Neural crest cell (in vitro differentiated cells): Measurements from ENCODE around the gene TNFAIP8L1. TPM values are rescaled to one million over a fixed set of nuclear protein-coding genes. Genes with fewer than 3 reads are reported as not detected.

Source experiments
- DNase-seq: peaks from one replicate; pipeline ENCODE4 v3.0.0; 2021; ENCODE audit warnings: low read depth, mixed read lengths, low spot score
- H3K27ac Mint-ChIP-seq: one replicate; pipeline ENCODE4 v1.8.0; 2021; ENCODE audit warnings: mild to moderate bottlenecking, mixed read lengths; ENCODE audit not compliant: unreplicated experiment
- H3K27me3 Mint-ChIP-seq: 2 replicates; pipeline ENCODE4 v1.8.0; 2021; ENCODE audit warnings: low read depth, mild to moderate bottlenecking, mixed read lengths
- H3K36me3 Mint-ChIP-seq: 2 replicates; pipeline ENCODE4 v1.8.0; 2021; ENCODE audit warnings: low read depth, mild to moderate bottlenecking, mixed read lengths
- H3K4me1 Mint-ChIP-seq: 2 replicates; pipeline ENCODE4 v1.8.0; 2021; ENCODE audit warnings: mixed read lengths
- H3K4me3 Mint-ChIP-seq: one replicate; pipeline ENCODE4 v1.8.0; 2021; ENCODE audit warnings: mild to moderate bottlenecking, mixed read lengths
- H3K9me3 Mint-ChIP-seq: 2 replicates; pipeline ENCODE4 v1.8.0; 2021; ENCODE audit warnings: mixed read lengths
- CTCF ChIP-seq: fragments of 200-600 bp; sonication (generic); conservative IDR thresholded peaks from 2 replicates; pipeline ENCODE4 v1.5.0; 2021; ENCODE audit warnings: antibody characterized with exemption, mild to moderate bottlenecking
- total RNA-seq: library from RNA; stranded (reverse); gene quantifications from 2 replicates; pipeline ENCODE4 v1.2.1, GENCODE V29; 2021

Gene TNFAIP8L1
- total RNA-seq, 1 donor from 2014 or later: 8.0 TPM

DNA sequence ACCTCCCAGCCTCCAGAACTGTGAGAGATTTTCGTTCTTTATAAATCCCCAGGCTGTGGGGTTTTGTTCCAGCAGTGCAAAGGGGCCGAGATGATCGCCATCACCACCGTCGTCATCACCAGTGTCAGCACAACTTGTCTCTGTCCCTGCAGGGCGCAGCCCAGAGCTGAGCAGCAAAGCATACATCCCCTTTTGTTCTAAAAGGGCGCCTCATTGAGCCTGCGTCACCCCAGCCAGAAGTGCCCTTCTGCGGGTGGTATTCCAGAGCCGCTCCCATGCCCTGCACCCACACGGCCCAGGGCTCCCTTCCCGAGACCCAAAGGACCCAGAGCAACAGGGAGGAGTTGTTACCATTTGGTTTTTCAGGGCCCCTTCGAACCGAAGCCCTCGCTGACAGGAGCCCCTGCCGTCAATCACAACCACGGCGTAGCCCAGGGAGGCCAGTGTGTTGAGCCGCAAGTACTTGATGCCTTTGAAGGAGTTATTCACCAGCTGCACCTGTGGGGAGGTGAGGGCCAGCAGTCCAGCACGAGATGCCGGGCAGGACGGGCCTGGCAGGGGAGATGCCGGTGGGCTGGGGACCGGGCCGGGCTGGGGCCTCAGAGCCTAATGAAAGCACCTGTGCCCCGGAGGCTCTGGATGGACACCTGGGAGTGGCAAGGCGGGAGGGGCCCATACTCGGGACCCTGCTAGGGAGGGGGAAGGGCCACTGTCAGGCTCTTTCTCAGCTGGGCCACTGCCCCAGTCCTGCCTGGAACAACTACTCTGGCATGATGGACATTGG is 45.2 kb downstream of the TNFAIP8L1 start:
- no peaks in the 10 kb centered on the region for H3K27me3 Mint-ChIP-seq
- H3K4me3 Mint-ChIP-seq: no peak overlapping the region
- no peak for TF ChIP-seq CTCF
- no peak for DNase-seq
- peaks cover 2% of the 10 kb centered on the region for H3K36me3 Mint-ChIP-seq
- H3K9me3 Mint-ChIP-seq: no peaks in the 10 kb centered on the region
- peak overlapping the region; percentile 67 for H3K27ac Mint-ChIP-seq
- no peaks in the 10 kb centered on the region for H3K4me1 Mint-ChIP-seq

- Mint-ChIP-seq H3K27ac (no peak overlapping the region), H3K27me3 (no peaks in the 10 kb centered on the region), H3K9me3 (no peaks in the 10 kb centered on the region), H3K4me1 (no peaks in the 10 kb centered on the region), H3K4me3 (no peak overlapping the region), H3K36me3 (peaks cover 5% of the 10 kb centered on the region)
- no peak for DNase-seq
- TF ChIP-seq CTCF: no peak
These were observed 47.4 kb downstream of the TNFAIP8L1 start for GRCh38 chr19:4686700-4687099.

DNA sequence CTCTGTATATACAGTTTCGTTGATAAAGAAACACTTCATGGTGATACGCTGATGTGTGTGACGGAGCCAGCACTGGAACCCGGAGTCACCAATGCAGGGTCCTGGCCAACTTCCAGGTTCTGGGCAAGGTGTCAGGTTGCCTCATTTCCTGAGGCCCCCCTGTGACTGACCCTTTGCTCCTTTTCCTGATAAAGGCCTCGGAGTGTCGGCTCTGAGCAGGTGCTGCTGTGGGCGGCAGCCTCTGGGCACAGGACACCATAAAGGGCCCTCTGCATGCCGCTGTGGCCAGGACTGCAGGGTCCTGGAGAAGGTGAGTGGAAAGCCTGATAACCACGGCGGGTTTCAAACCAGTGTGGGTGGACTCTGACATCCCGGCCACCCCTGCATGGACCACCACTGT is 48.1 kb downstream of the TNFAIP8L1 start:
- no peaks in the 10 kb centered on the region for H3K4me1 Mint-ChIP-seq
- no peak overlapping the region for H3K4me3 Mint-ChIP-seq

GRCh38 chr19:4688587-4688986 is 49.3 kb downstream of the TNFAIP8L1 start:
- H3K4me1 Mint-ChIP-seq: no peaks in the 10 kb centered on the region
- DNase-seq: no peak
- no peak for TF ChIP-seq CTCF
- no peaks in the 10 kb centered on the region for H3K27me3 Mint-ChIP-seq
- no peak overlapping the region for H3K27ac Mint-ChIP-seq
- H3K9me3 Mint-ChIP-seq: no peaks in the 10 kb centered on the region
- no peak overlapping the region for H3K4me3 Mint-ChIP-seq
- H3K36me3 Mint-ChIP-seq: peaks cover 4% of the 10 kb centered on the region

More for the DNA sequence above, 48.1 kb downstream of the TNFAIP8L1 start:
- H3K27ac Mint-ChIP-seq: no peak overlapping the region
- peaks cover 5% of the 10 kb centered on the region for H3K36me3 Mint-ChIP-seq
- no peaks in the 10 kb centered on the region for H3K27me3 Mint-ChIP-seq
- DNase-seq: no peak
- H3K9me3 Mint-ChIP-seq: no peaks in the 10 kb centered on the region
- TF ChIP-seq CTCF: no peak

GRCh38 chr19:4689403-4689802 is 50.1 kb downstream of the TNFAIP8L1 start:
- no peaks in the 10 kb centered on the region for H3K27me3 Mint-ChIP-seq
- no peaks in the 10 kb centered on the region for H3K4me1 Mint-ChIP-seq
- no peaks in the 10 kb centered on the region for H3K9me3 Mint-ChIP-seq
- peaks cover 8% of the 10 kb centered on the region for H3K36me3 Mint-ChIP-seq
- TF ChIP-seq CTCF: no peak
- no peak overlapping the region for H3K27ac Mint-ChIP-seq
- no peak for DNase-seq
- H3K4me3 Mint-ChIP-seq: no peak overlapping the region
